ENCODE data around the gene GLMP. TPM values are rescaled to one million over a fixed set of nuclear protein-coding genes. Genes with fewer than 3 reads are reported as not detected.

The GLMP gene
- total and polyA plus RNA-seq, 2 donors (not counting 1 experiment from before 2014, with no cell fraction given): 10.2 to 21.2 TPM

- TF ChIP-seq CTCF (IDR thresholded peaks at IDR 0.05) (no peak), EZH2 (IDR thresholded peaks at IDR 0.05; ENCODE audit: borderline replicate concordance, insufficient read depth, low read depth, low read length, poor library complexity, severe bottlenecking) (no peak)
- Histone ChIP-seq H3K9ac (ENCODE audit: low read length) (no peak overlapping the region), H3K27ac (ENCODE audit: low read length in 2 of 2) (no peak overlapping the region), H3K9me3 (ENCODE audit: control extremely low read depth in 1 of 3, control insufficient read depth in 2 of 3, insufficient read depth in 1 of 3, low read length in 2 of 3) (no peaks in the 10 kb centered on the region), H3K4me3 (ENCODE audit: control extremely low read depth in 1 of 5, extremely low read depth in 1 of 5, insufficient read depth in 1 of 5, low read depth in 2 of 5, low read length in 4 of 5) (no peak overlapping the region), H3K27me3 (replicated peaks in 1 of 4; ENCODE audit: control extremely low read depth in 1 of 4, control insufficient read depth in 3 of 4, insufficient read depth in 4 of 4, low read length in 3 of 4) (peaks cover 0 to 2% (median 0%) of the 10 kb centered on the region in 4 experiments), H3K36me3 (replicated peaks in 1 of 2; ENCODE audit: control extremely low read depth in 1 of 2, control insufficient read depth in 1 of 2, extremely low read depth in 1 of 2, insufficient read depth in 2 of 2, low read length in 1 of 2) (peaks cover 0 to 4% of the 10 kb centered on the region in 2 experiments), H4K20me1 (ENCODE audit: control insufficient read depth, insufficient read depth, low read length, poor library complexity, severe bottlenecking) (no peaks in the 10 kb centered on the region), H3K4me2 (replicated peaks; ENCODE audit: low read depth, low read length, poor library complexity, severe bottlenecking) (no peak overlapping the region), H2AFZ (ENCODE audit: insufficient read depth, low read depth, low read length, poor library complexity, severe bottlenecking) (no peak overlapping the region), H3K4me1 (ENCODE audit: control insufficient read depth in 2 of 2, insufficient read depth in 2 of 2, low read length in 2 of 2) (peaks cover 12 to 20% of the 10 kb centered on the region in 2 donors), H3K79me2 (ENCODE audit: control insufficient read depth, insufficient read depth, low read length) (peaks cover 10% of the 10 kb centered on the region)
- DNase-seq (no peak), ATAC-seq (ENCODE audit: low read depth) (no peak)
- Mint-ChIP-seq H3K4me3 (no peak overlapping the region), H3K27ac (no peak overlapping the region), H3K9me3 (ENCODE audit: insufficient read depth) (no peaks in the 10 kb centered on the region), H3K4me1 (peaks cover 20% of the 10 kb centered on the region), H3K27me3 (no peaks in the 10 kb centered on the region)
- CTCF ChIA-PET: no interaction called here
- POLR2A ChIA-PET: no interaction called here
- intact Hi-C loops (cut with micrococcal nuclease): loop anchor here (5.0 kb wide), 1 partner anchor 289 kb away; no protein-coding TSS in a partner anchor
- WGBS (ENCODE audit: insufficient coverage): 96% methylated on average over 6 of the region's 8 CpGs
Measured at GRCh38 chr1:156293098-156293434, 2.4 kb downstream of the GLMP start.

GRCh38 chr1:156291226-156292061 is 4.0 kb downstream of the GLMP start:
- intact Hi-C loops (cut with micrococcal nuclease): loop anchor here (5.0 kb wide), 1 partner anchor 291 kb away; no protein-coding TSS in a partner anchor

More at GRCh38 chr1:156291226-156292061, 4.0 kb downstream of the GLMP start:
- Mint-ChIP-seq H3K4me1 (peaks cover 20% of the 10 kb centered on the region), H3K9me3 (ENCODE audit: insufficient read depth) (no peaks in the 10 kb centered on the region), H3K4me3 (peak overlapping the region; percentile 85), H3K27me3 (no peaks in the 10 kb centered on the region), H3K27ac (peak overlapping the region; percentile 84)
- TF ChIP-seq EZH2 (IDR thresholded peaks at IDR 0.05; ENCODE audit: borderline replicate concordance, insufficient read depth, low read depth, low read length, poor library complexity, severe bottlenecking): no peak
- TF ChIP-seq CTCF (IDR thresholded peaks at IDR 0.05): no peak
- H3K4me3 ChIP-seq (ENCODE audit: control extremely low read depth in 1 of 5, extremely low read depth in 1 of 5, insufficient read depth in 1 of 5, low read depth in 2 of 5, low read length in 4 of 5): peak overlapping the region in 2 of 5 experiments; percentile 30 to 34
- H2AFZ ChIP-seq (ENCODE audit: insufficient read depth, low read depth, low read length, poor library complexity, severe bottlenecking): peak overlapping the region; percentile 48
- WGBS (ENCODE audit: insufficient coverage): 49% methylated on average over 36 of the region's 37 CpGs
- peaks cover 12 to 20% of the 10 kb centered on the region in 2 donors for H3K4me1 ChIP-seq (ENCODE audit: control insufficient read depth in 2 of 2, insufficient read depth in 2 of 2, low read length in 2 of 2)
- H3K9ac ChIP-seq (ENCODE audit: low read length): peak overlapping the region; percentile 47
- ATAC-seq (ENCODE audit: low read depth): peak; percentile 83
- DNase-seq: peak; percentile 61
- H3K4me2 ChIP-seq (replicated peaks; ENCODE audit: low read depth, low read length, poor library complexity, severe bottlenecking): peak overlapping the region; percentile 56
- no peaks in the 10 kb centered on the region for H4K20me1 ChIP-seq (ENCODE audit: control insufficient read depth, insufficient read depth, low read length, poor library complexity, severe bottlenecking)
- peak overlapping the region in 1 of 2 donors; percentile 25 for H3K27ac ChIP-seq (ENCODE audit: low read length in 2 of 2)
- ChIA-PET CTCF (interaction anchor here (0.5 to 1.0 kb wide), 2 partner anchors 28 to 37 kb away, joined by 3 read pairs; no protein-coding TSS in a partner anchor), POLR2A (no interaction called here)
- peaks cover 0 to 2% (median 0%) of the 10 kb centered on the region in 4 experiments for H3K27me3 ChIP-seq (replicated peaks in 1 of 4; ENCODE audit: control extremely low read depth in 1 of 4, control insufficient read depth in 3 of 4, insufficient read depth in 4 of 4, low read length in 3 of 4)
- H3K36me3 ChIP-seq (replicated peaks in 1 of 2; ENCODE audit: control extremely low read depth in 1 of 2, control insufficient read depth in 1 of 2, extremely low read depth in 1 of 2, insufficient read depth in 2 of 2, low read length in 1 of 2): peaks cover 0 to 4% of the 10 kb centered on the region in 2 experiments
- H3K9me3 ChIP-seq (ENCODE audit: control extremely low read depth in 1 of 3, control insufficient read depth in 2 of 3, insufficient read depth in 1 of 3, low read length in 2 of 3): no peaks in the 10 kb centered on the region
- peaks cover 10% of the 10 kb centered on the region for H3K79me2 ChIP-seq (ENCODE audit: control insufficient read depth, insufficient read depth, low read length)
